Peyer's patch (tissue), 4 donors: ENCODE data around the gene ZNF480.

ENCODE experiments used
- CTCF ChIP-seq, 6 experiments: fragments of 450-650 bp in 4 of 6; fragments of 200-600 bp in 2 of 6; sonication (generic) in 1 of 6; IDR thresholded peaks; one replicate each; pipeline ENCODE4 v1.5.1; 2017 to 2019; ENCODE audit warnings: antibody characterized with exemption in 6 of 6, mild to moderate bottlenecking in 3 of 6, moderate library complexity in 1 of 6
- POLR2A ChIP-seq, 2 donors: fragments of 450-650 bp; IDR thresholded peaks; one replicate each; pipeline ENCODE4 v1.5.1; 2017; ENCODE audit warnings: antibody characterized with exemption in 2 of 2, mild to moderate bottlenecking in 2 of 2, moderate library complexity in 2 of 2

GRCh38 chr19:52291781-52292180 is 5.2 kb upstream of the ZNF480 start:
- TF ChIP-seq POLR2A (IDR thresholded peaks at IDR 0.05) (no peak), CTCF (IDR thresholded peaks at IDR 0.05) (no peak)
